ENCODE measurements around the gene STPG4.
A peak's percentile ranks its signal among the peaks of the same experiment; 100 is the strongest.

The STPG4 gene

GRCh38 chr2:47087051-47087450 lies 68.1 kb downstream of the STPG4 start:
- no peak for DNase-seq (ENCODE audit: low spot score)

GRCh38 chr2:47086571-47086970 lies 68.5 kb downstream of the STPG4 start:
- no peak for DNase-seq (ENCODE audit: low spot score)

GRCh38 chr2:47086054-47086471 lies 69.0 kb downstream of the STPG4 start:
- DNase-seq (ENCODE audit: low spot score): no peak

- peak; percentile 58 for DNase-seq (ENCODE audit: low spot score)
Observed at GRCh38 chr2:47083886-47084687, 71.0 kb downstream of the STPG4 start.

GRCh38 chr2:47083485-47083884 lies 71.6 kb downstream of the STPG4 start:
- DNase-seq (ENCODE audit: low spot score): no peak

GRCh38 chr2:47083005-47083404 lies 72.1 kb downstream of the STPG4 start:
- DNase-seq (ENCODE audit: low spot score): no peak

- no peak for DNase-seq (ENCODE audit: low spot score)
Observed at GRCh38 chr2:47080888-47081301, 74.2 kb downstream of the STPG4 start.

- no peak for DNase-seq (ENCODE audit: low spot score)
Observed at GRCh38 chr2:47079515-47080412, 75.3 kb downstream of the STPG4 start.

GRCh38 chr2:47078541-47079482 lies 76.3 kb downstream of the STPG4 start:
- no peak for DNase-seq (ENCODE audit: low spot score)

GRCh38 chr2:47077442-47078117 lies 77.5 kb downstream of the STPG4 start:
- DNase-seq (ENCODE audit: low spot score): no peak

- no peak for DNase-seq (ENCODE audit: low spot score)
Observed at GRCh38 chr2:47076586-47077441, 78.3 kb downstream of the STPG4 start.

GRCh38 chr2:47076126-47076506 lies 79.0 kb downstream of the STPG4 start:
- DNase-seq (ENCODE audit: low spot score): no peak

GRCh38 chr2:47075361-47076125 lies 79.6 kb downstream of the STPG4 start:
- no peak for DNase-seq (ENCODE audit: low spot score)

- DNase-seq (ENCODE audit: low spot score): no peak
Observed at GRCh38 chr2:47074691-47075090, 80.4 kb downstream of the STPG4 start.

GRCh38 chr2:47073641-47074040 lies 81.5 kb downstream of the STPG4 start:
- DNase-seq (ENCODE audit: low spot score): no peak

GRCh38 chr2:47073217-47073616 lies 81.9 kb downstream of the STPG4 start:
- no peak for DNase-seq (ENCODE audit: low spot score)

GRCh38 chr2:47072728-47073191 lies 82.3 kb downstream of the STPG4 start:
- peak; percentile 67 for DNase-seq (ENCODE audit: low spot score)

GRCh38 chr2:47072018-47072691 lies 83.0 kb downstream of the STPG4 start:
- DNase-seq (ENCODE audit: low spot score): peak; percentile 68
